ENCODE data around the gene NEUROG2.
A peak's percentile ranks its signal among the peaks of the same experiment; 100 is the strongest.
"Not testable (repeated sequence)": the region's sequence is repeated elsewhere in the genome, so short reads cannot be mapped to it uniquely, and the experiment has no call there.

The NEUROG2 gene

DNA sequence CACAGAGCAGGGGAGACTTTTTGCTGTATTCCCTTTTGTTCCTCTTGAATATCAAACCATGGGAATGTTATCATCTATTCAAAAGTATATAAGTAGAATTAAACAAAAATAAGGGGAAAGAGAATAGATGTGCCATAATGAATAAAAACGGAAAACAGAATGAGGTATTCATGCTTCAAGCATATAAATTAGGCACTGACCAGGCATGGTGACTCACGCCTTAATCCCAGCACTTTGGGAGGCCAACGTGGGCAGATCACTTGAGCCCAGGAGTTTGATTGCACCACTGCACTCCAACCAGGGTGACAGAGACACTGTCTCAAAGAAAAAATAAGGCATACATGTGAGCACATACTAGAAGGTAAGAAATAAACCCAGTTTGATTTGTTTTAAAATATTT is 16.3 kb upstream of the NEUROG2 start:
- DNase-seq (ENCODE audit: low spot score in 2 of 2) (no peak), ATAC-seq (ENCODE audit: low read depth) (no peak)
- H3K9me3 Mint-ChIP-seq: no peaks in the 10 kb centered on the region
- peaks cover 6% of the 10 kb centered on the region for H3K27me3 Mint-ChIP-seq
- H3K36me3 Mint-ChIP-seq: no peaks in the 10 kb centered on the region
- no peak overlapping the region for H3K27ac Mint-ChIP-seq
- H3K4me3 Mint-ChIP-seq: no peak overlapping the region
- H3K4me1 Mint-ChIP-seq: no peaks in the 10 kb centered on the region

DNA sequence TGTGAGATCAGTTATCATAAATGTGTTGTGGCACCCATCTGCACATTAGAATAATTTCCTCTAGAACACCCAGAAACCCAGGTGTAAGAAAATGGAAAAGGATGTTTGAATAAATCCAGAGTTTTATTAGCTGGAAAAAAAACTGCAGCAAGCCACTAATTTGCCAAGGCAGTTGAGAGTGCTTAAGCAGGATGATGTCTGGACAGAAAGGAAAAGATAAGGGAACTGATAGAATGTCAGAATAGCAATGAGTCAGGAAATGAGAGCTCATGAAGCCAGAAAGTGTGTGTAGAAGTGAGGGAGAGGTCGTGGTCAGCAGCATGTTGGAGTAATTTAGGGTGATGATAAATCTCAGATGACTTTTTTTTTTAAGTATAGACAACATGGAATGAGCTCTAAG is 15.2 kb upstream of the NEUROG2 start:
- H3K4me1 Mint-ChIP-seq: no peaks in the 10 kb centered on the region
- H3K9me3 Mint-ChIP-seq: no peaks in the 10 kb centered on the region
- ATAC-seq (ENCODE audit: low read depth) (no peak), DNase-seq (ENCODE audit: low spot score in 2 of 2) (no peak)
- H3K36me3 Mint-ChIP-seq: no peaks in the 10 kb centered on the region
- H3K4me3 Mint-ChIP-seq: no peak overlapping the region
- H3K27me3 Mint-ChIP-seq: peaks cover 6% of the 10 kb centered on the region
- no peak overlapping the region for H3K27ac Mint-ChIP-seq

DNA sequence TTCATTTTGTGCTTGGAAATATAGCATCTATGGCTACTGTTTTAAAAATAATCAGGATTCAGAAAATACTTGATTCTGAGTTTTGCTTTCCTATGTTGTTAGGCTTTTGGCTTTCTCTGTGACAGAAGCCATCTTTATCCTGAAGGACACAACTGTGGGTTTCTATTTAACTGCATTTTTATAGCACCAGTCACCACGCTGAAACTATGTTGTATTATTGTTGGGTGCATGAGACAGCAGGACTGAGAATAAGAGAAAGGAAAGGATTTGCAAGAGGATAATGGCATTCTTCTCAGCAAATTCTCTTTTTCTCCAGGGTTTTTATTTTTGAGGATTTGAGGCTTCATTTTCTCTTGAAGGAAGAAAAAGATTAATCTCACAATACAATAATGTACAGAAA is 10.1 kb upstream of the NEUROG2 start:
- Mint-ChIP-seq H3K9me3 (no peaks in the 10 kb centered on the region), H3K36me3 (no peaks in the 10 kb centered on the region), H3K27ac (no peak overlapping the region), H3K27me3 (peaks cover 11% of the 10 kb centered on the region), H3K4me3 (no peak overlapping the region), H3K4me1 (peaks cover 9% of the 10 kb centered on the region)
- no peak for DNase-seq (ENCODE audit: low spot score in 2 of 2)
- ATAC-seq (ENCODE audit: low read depth): no peak

DNA sequence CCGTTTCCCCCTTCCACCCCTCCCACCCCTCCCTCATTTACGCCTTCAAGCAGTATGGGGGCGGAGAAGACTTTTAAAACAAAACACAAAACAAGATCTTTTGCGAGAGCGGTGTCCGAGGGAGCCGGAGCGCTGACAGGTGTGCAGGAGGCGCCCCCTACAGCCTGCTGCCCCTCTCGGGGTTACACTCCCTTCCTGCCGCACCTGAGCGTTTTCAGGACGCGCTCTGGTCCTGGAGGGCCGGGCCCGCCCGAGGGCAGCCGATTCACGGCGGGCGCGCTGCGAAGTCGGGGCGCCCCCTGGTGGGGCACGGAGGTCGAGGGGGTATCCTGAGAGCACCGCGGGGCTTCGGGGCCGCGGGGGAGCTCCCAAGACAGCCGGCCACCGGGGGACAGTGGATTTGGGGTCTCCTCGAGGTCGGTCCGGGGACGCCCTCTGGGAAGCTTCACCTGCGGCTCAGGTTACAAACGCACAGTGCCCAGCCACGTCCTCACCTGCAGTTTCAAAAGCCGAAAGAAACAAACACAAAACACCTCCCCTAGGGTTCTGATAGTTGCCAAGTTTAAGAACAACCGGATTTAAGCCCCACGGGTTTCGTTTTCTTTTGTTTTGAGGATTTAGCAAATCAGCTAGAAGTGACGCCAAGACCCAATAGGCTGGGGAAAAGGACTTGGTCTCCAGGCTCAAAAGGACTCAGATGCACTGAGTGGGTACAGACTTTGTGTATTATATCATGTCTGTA is 8.0 kb upstream of the NEUROG2 start:
- Mint-ChIP-seq H3K4me1 (peaks cover 14% of the 10 kb centered on the region), H3K27me3 (peaks cover 20% of the 10 kb centered on the region), H3K4me3 (peak overlapping the region; percentile 85), H3K27ac (peak overlapping the region; percentile 43), H3K9me3 (peaks cover 3% of the 10 kb centered on the region), H3K36me3 (no peaks in the 10 kb centered on the region)
- ATAC-seq (ENCODE audit: low read depth) (peak; percentile 82), DNase-seq (ENCODE audit: low spot score in 2 of 2) (peak; percentile 72 to 82)

DNA sequence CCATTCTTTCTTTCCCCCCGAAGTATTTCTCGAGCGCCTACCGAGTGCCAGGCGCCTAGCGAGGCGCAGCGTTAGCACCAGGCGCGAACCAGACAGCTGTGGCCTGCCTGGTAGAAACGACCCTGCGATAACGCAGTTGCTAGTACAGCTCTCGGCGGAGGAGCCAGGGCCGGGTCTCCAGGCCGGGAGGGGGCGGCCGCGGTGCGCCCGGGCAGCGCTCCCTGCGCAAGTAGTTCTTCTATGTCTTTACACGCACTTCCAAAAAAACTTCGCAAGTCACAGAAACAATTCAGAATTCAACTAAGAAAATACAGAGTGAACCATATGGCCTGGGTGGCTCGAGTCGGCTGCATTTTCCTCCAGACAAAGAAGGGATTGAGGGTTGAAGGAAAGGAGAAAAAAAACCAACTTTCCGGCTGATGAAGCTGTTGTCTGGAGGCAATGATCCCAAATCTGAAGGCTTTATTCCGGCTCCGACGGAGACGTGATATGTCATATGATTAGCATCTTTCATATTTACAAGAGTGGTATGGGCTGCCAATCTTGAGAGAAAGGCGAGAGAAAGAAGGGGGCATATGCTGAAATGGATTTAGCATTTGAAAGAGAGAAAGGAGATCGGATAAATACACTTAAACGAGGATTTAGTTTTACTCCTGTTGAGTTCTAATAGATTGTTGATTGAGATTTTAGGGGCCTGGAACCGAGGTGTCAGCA is 7.2 kb upstream of the NEUROG2 start:
- DNase-seq (ENCODE audit: low spot score in 2 of 2): peak in 1 of 2 donors; percentile 37
- peak overlapping the region; percentile 43 for H3K27ac Mint-ChIP-seq
- ATAC-seq (ENCODE audit: low read depth): peak; percentile 46

DNA sequence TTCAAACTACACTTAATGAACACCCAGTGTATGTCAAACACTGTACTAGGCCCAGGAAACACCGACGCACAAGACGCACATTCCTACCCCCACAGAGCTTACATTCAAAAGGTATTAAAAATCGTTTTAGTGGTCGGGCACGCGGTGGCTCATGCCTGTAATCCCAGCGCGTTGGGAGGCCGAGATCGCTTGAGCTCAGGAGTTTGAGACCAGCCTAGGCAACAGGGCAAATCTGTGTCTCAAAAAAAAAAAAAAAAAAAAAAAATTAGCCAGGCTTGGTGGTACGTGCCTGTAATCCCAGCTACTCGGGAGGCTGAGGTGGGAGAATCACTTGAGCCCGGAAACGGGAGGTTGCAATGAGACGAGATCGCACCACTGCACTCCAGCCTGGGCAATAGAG is 6.5 kb upstream of the NEUROG2 start:
- not testable (repeated sequence) for DNase-seq (ENCODE audit: low spot score in 2 of 2); H3K9me3 Mint-ChIP-seq; H3K27ac Mint-ChIP-seq; H3K36me3 Mint-ChIP-seq; ATAC-seq (ENCODE audit: low read depth)
- Mint-ChIP-seq H3K4me3 (peak overlapping the region; percentile 85), H3K4me1 (peaks cover 22% of the 10 kb centered on the region), H3K27me3 (peaks cover 25% of the 10 kb centered on the region)

More for the DNA sequence above, 7.2 kb upstream of the NEUROG2 start:
- Mint-ChIP-seq H3K4me1 (peaks cover 14% of the 10 kb centered on the region), H3K36me3 (no peaks in the 10 kb centered on the region), H3K4me3 (peak overlapping the region; percentile 85), H3K9me3 (peaks cover 3% of the 10 kb centered on the region), H3K27me3 (peaks cover 18% of the 10 kb centered on the region)

DNA sequence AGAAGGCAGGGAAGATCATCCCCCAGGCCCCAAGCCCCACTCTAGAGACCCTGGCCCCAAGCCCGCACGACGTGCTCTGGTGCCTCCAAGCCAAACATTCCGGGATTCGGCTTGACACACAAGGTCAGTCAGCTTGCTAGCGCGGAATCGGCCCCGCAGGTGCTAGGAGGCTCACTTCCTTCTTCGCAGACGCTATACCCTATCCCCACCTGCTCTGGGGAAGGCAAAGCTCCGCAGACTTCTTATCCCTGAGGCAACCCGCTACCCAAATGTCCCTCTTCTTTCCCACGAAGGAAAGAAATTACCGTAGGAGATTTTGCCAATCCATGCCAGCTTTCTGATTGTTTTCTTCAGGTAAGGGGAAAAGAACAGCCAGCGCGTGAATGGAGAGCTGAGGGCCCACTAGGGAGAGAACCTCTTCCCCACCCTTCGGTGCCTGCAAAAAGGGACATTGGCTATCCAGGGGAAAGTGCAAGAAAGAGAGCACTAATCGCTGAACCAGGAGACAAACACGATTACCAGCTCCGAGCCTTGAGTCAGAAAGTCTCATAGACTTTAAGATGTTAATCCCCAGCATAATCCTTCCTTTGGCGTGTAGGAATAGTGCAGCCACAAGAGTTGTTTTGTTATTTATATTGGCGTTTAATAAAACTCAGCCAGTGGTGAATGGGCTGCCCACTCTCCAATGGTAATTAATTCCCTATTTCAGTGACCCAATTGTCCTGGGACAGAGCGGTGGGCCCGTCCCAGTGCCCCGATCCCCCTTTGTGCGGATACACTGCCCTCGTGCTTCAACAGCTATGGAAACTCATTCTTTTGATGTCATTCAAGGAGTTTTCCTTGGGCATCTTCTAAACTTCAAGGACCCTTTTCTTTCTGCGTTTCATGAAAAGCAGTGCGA is 5.4 kb upstream of the NEUROG2 start:
- H3K9me3 Mint-ChIP-seq: peaks cover 3% of the 10 kb centered on the region
- no peaks in the 10 kb centered on the region for H3K36me3 Mint-ChIP-seq
- H3K4me1 Mint-ChIP-seq: peaks cover 29% of the 10 kb centered on the region
- peaks cover 30% of the 10 kb centered on the region for H3K27me3 Mint-ChIP-seq
- peak in 1 of 2 donors; percentile 31 for DNase-seq (ENCODE audit: low spot score in 2 of 2)
- peak overlapping the region; percentile 34 for H3K4me3 Mint-ChIP-seq
- peak overlapping the region; percentile 14 for H3K27ac Mint-ChIP-seq
- ATAC-seq (ENCODE audit: low read depth): no peak

DNA sequence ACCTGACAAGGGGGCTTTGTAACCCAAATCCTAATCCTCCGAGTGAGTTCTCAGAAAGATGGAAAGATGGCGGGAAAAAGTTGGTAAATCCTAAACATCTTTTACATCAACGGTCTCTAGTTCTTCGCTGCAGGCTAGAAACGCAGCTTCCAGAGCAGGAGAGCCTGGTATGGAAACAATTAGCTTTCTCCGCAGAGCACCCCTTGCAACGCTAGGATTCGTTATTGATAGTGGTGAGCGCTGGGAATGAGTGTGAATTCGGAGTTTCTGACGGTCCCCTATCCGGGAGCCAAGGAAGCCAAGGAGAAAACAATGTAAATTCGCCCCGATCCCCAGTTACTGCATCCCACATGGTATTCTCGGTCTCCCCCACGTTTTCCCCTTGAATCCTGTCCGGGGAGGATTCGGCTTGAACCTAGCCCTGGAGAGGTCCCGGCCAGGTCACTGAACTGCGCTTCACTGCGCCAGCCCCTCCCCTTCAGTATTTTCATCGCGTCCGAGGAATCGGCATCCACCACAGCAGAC is 4.7 kb upstream of the NEUROG2 start:
- peak overlapping the region; percentile 34 for H3K4me3 Mint-ChIP-seq
- ATAC-seq (ENCODE audit: low read depth): no peak

DNA sequence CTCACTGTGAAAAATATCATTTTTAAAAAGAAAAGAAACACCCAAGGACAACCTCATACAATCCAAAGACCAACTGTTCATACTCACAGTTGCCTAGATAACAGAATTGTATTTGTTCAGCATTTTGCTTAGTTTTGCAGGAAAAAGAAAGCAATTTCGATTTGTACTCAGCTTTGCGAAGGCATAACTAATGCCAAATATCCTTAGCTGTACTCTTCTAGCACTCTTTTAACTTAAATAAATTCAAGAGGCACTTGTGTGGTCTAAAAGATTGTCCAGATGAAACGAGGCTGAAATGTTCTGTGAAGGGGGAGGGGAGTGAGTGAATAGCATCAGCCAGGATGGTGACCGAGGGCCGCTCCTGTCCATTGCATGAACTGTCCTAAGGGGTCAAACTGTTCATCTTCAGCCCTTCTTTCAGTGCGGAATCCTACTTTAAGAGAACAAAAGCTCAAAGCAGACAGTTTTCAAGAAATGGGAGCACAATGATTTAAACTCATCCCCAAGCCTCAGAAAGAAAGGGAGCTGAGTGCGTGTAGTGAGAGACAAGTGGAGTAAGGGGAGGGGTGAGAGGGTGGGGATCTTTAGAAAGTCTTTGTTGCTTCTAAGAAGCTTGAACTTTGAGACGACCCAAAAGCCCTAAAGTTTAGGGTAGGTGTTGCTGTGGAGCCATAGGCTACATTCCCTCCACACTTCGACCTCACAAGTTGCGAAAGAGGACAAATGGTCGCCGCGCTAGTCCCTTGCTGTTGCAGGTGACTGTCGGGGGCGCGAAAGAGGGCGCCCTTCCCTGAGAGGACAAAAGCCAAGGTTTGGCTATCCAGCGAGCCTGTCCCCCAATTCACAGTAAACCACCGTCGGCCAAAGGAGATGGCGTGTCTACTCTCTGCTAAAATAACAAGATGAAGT is 4.0 kb upstream of the NEUROG2 start:
- DNase-seq (ENCODE audit: low spot score in 2 of 2): no peak
- Mint-ChIP-seq H3K9me3 (peaks cover 3% of the 10 kb centered on the region), H3K4me1 (peaks cover 37% of the 10 kb centered on the region), H3K36me3 (no peaks in the 10 kb centered on the region), H3K4me3 (no peak overlapping the region), H3K27ac (no peak overlapping the region), H3K27me3 (peaks cover 37% of the 10 kb centered on the region)
- no peak for ATAC-seq (ENCODE audit: low read depth)

More for the DNA sequence above, 4.7 kb upstream of the NEUROG2 start:
- DNase-seq (ENCODE audit: low spot score in 2 of 2): no peak
- Mint-ChIP-seq H3K9me3 (peaks cover 3% of the 10 kb centered on the region), H3K4me1 (peaks cover 34% of the 10 kb centered on the region), H3K27ac (no peak overlapping the region), H3K27me3 (peaks cover 34% of the 10 kb centered on the region), H3K36me3 (no peaks in the 10 kb centered on the region)

DNA sequence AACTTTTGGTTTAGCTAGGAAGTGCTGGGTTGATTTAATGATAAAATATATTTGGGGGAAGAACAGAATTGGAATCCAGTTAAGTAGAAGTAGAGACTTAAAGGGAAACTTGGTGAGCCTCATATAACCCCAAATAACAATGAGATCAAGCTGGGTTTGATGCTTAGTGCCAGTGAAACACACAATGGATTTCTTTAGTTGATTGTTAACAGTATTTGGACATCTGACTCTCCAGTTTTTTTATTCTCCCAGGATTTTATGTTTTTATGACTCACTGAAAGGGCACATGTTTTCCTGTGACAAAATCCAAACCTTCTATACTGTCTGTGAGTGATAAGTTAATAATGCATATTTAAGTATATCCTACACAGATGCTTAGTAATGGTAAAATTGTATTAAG is 2.7 kb upstream of the NEUROG2 start:
- no peak overlapping the region for H3K4me3 Mint-ChIP-seq
- peaks cover 3% of the 10 kb centered on the region for H3K9me3 Mint-ChIP-seq
- H3K4me1 Mint-ChIP-seq: peaks cover 42% of the 10 kb centered on the region
- no peak for DNase-seq (ENCODE audit: low spot score in 2 of 2)
- H3K27me3 Mint-ChIP-seq: peaks cover 45% of the 10 kb centered on the region
- no peak overlapping the region for H3K27ac Mint-ChIP-seq
- ATAC-seq (ENCODE audit: low read depth): no peak
- H3K36me3 Mint-ChIP-seq: no peaks in the 10 kb centered on the region

DNA sequence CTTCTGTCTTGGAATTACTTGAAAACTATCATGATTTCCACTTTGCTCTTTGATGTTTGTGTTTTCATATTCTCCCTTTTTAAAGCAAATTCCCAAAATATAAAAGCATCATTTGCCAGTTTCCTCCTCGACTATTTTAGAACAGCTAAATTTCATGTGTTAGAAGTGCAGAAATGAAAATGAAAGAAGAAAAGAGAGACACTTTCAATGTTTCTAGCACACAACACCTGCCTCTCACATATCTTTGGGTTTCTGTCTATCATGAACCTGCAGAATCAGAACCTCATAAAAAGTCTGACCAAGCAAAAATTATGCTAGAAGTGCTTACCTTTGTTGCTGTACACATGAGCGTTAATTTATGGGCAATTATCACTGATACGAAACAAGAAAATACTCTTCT is 1.9 kb upstream of the NEUROG2 start:
- DNase-seq (ENCODE audit: low spot score in 2 of 2) (no peak), ATAC-seq (ENCODE audit: low read depth) (no peak)
- Mint-ChIP-seq H3K9me3 (peaks cover 3% of the 10 kb centered on the region), H3K27ac (no peak overlapping the region), H3K36me3 (no peaks in the 10 kb centered on the region), H3K4me1 (peaks cover 36% of the 10 kb centered on the region), H3K27me3 (peaks cover 42% of the 10 kb centered on the region), H3K4me3 (peak overlapping the region; percentile 61)

DNA sequence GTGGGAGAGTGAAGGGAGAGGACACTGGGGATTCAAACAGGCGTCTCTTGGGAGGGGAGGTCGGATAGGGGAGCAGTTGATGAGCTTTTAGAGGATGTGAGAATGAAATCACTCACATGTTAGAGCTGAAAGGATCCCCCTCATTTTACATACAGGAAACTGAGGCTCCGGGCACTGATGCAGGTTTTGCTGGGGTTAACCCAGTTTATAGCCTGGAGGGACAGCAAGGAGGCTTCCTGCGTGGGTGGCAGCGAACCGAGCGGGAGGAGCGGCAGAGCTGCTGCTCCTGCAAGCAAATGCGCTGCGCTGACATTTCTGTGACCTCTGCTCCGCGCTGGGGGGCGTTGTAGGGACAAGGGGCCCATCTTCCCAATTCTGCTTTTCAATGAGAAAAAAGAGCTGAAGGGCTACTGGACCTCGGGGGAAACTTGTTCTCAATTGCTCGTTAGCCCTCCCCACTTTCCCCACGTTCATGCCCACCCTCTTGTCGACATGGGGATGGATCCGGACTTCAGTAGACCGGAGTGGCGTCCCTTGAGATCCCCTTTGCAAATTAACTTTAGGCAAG is 1.2 kb upstream of the NEUROG2 start:
- Mint-ChIP-seq H3K4me3 (peak overlapping the region; percentile 72), H3K36me3 (no peaks in the 10 kb centered on the region), H3K4me1 (peaks cover 33% of the 10 kb centered on the region), H3K27me3 (peaks cover 45% of the 10 kb centered on the region), H3K27ac (peak overlapping the region; percentile 22), H3K9me3 (peaks cover 3% of the 10 kb centered on the region)
- peak in 1 of 2 donors; percentile 28 for DNase-seq (ENCODE audit: low spot score in 2 of 2)
- ATAC-seq (ENCODE audit: low read depth): no peak
